NCI-H2227 treated with DMSO at 0.1 percent for 48 hours (cell line): Measurements from ENCODE around the gene SH3RF1.

Source experiments
- DNase-seq: peaks from one replicate; lab custom pipeline; 2025; lab: John Stamatoyannopoulos, UW

SH3RF1 gene

GRCh38 chr4:169251291-169252235 lies 19.2 kb downstream of the SH3RF1 start:
- DNase-seq = no peak

GRCh38 chr4:169250796-169251195 lies 20.0 kb downstream of the SH3RF1 start:
- DNase-seq = no peak

- DNase-seq = no peak
Measured at GRCh38 chr4:169249999-169250398, 20.8 kb downstream of the SH3RF1 start.

GRCh38 chr4:169249214-169249973 lies 21.4 kb downstream of the SH3RF1 start:
- DNase-seq = no peak

- DNase-seq = no peak
Measured at GRCh38 chr4:169248645-169249044, 22.1 kb downstream of the SH3RF1 start.

- peak; percentile 5 for DNase-seq
Measured at GRCh38 chr4:169246957-169247396, 23.8 kb downstream of the SH3RF1 start.

GRCh38 chr4:169246279-169246678 lies 24.5 kb downstream of the SH3RF1 start:
- DNase-seq = no peak

GRCh38 chr4:169245061-169245460 lies 25.7 kb downstream of the SH3RF1 start:
- DNase-seq = no peak

GRCh38 chr4:169243825-169244609 lies 26.7 kb downstream of the SH3RF1 start:
- DNase-seq = no peak

GRCh38 chr4:169241464-169241863 lies 29.3 kb downstream of the SH3RF1 start:
- DNase-seq = no peak

GRCh38 chr4:169239221-169239905 lies 31.4 kb downstream of the SH3RF1 start:
- DNase-seq = no peak

GRCh38 chr4:169238445-169238844 lies 32.3 kb downstream of the SH3RF1 start:
- no peak for DNase-seq

GRCh38 chr4:169236873-169237626 lies 33.7 kb downstream of the SH3RF1 start:
- no peak for DNase-seq

GRCh38 chr4:169236078-169236477 lies 34.7 kb downstream of the SH3RF1 start:
- no peak for DNase-seq

GRCh38 chr4:169234137-169234855 lies 36.5 kb downstream of the SH3RF1 start:
- no peak for DNase-seq

- DNase-seq = no peak
Measured at GRCh38 chr4:169233691-169234090, 37.1 kb downstream of the SH3RF1 start.

- no peak for DNase-seq
Measured at GRCh38 chr4:169231647-169232262, 39.0 kb downstream of the SH3RF1 start.

- DNase-seq = no peak
Measured at GRCh38 chr4:169229571-169230028, 41.2 kb downstream of the SH3RF1 start.

GRCh38 chr4:169228076-169228475 lies 42.7 kb downstream of the SH3RF1 start:
- DNase-seq = no peak

- DNase-seq = no peak
Measured at GRCh38 chr4:169226565-169226964, 44.2 kb downstream of the SH3RF1 start.
